ENCODE measurements around the gene PPEF2.

GRCh38 chr4:75939890-75940691 is 37.8 kb upstream of the PPEF2 start:
- no peak for TF ChIP-seq EZH2 (IDR thresholded peaks at IDR 0.05; ENCODE audit: insufficient read depth, poor library complexity, severe bottlenecking)
- no peak for TF ChIP-seq EZH2phosphoT487 (IDR thresholded peaks at IDR 0.05; ENCODE audit: insufficient read depth, low read depth)
